Measurements from ENCODE around the gene CMTM3. TPM values are rescaled to one million over a fixed set of nuclear protein-coding genes. Genes with fewer than 3 reads are reported as not detected.
"Not testable (repeated sequence)": the region's sequence is repeated elsewhere in the genome, so short reads cannot be mapped to it uniquely, and the experiment has no call there.

CMTM3 gene
- total RNA-seq, 2 donors from 2014 or later = 3.4 to 6.7 TPM

DNA sequence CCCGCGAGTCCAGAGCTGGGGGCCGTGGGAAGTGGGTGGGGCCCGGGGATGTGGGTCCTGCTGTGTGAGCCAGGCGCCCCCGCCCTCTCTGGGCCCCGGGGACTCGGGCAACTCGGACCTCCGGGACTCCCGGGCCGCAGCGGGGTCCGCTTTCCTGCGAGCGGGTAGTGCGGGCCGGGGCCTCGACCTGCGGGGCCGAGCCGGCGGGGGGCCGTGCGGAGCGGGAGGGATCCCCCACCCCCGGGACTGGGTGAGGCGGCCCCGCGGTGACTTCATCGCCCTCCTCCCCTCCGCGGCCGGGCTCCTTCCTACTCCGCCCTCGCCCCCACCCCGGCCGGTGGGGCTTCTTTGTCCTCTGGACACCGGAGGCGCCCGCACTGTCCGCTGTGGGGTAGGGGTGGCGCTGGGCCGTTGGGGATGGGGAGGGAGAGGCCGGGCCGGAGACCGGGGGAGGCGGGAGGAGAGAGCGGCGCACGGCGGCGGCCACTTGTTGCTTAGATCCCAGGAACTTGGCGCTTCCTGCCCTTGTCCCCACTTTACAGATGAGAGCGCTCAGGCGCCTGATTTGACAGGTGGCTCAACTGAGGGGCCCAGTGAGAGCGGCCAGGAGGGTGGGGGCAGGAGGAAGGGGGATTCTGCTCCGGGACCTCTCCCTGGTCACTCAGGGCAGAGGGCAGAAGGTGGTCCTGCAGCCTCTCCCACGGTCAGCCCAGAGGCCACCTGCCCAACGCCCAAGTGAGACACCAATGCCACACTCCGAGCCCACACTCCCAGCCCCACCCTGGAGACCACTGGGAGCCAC, 874 bp downstream of the CMTM3 start:
- intact Hi-C loops (cut with DNase I, micrococcal nuclease) = no loop called here
- ATAC-seq (peak; percentile 45), DNase-seq (peak; percentile 34 to 59)

DNA sequence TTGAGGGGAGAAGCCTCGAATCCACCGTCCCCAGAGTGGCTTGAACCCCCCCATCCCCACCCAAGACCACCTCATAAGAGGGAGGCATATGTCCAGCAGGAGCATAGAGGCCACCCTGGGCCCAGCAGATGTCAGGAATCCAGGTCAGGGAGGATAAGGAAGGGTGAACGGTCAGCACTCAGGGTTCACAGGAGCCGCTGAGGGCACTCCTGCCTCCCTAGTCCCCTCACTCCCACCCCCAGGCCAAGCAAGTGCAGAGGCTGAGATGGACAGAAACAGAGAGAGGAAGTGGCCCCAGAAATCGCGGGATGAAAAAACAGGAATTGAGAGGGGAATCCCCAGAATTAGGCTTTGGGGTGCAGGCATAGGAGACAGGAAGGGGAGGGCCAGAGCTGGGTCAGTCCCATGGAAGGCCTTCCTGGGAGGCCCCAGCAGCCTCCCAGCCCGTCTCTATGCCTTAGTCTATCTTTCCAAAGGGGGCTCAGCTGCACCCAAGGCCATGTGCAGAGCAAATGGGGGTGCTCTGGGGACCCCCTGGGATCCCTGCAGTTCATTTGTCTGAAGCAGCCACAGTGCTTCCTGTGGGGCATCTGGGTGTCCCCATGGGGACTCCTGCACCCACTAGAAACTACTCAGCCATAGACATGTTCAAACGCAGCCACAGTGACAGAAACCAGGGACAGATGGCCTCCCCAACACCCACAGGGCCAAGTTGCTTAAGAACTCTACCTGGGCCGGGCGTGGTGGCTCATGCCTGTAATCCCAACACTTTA, 1.7 kb downstream of the CMTM3 start:
- peak in 1 of 2 donors; percentile 25 for DNase-seq
- intact Hi-C loops (cut with DNase I, micrococcal nuclease) = no loop called here
- ATAC-seq = no peak

DNA sequence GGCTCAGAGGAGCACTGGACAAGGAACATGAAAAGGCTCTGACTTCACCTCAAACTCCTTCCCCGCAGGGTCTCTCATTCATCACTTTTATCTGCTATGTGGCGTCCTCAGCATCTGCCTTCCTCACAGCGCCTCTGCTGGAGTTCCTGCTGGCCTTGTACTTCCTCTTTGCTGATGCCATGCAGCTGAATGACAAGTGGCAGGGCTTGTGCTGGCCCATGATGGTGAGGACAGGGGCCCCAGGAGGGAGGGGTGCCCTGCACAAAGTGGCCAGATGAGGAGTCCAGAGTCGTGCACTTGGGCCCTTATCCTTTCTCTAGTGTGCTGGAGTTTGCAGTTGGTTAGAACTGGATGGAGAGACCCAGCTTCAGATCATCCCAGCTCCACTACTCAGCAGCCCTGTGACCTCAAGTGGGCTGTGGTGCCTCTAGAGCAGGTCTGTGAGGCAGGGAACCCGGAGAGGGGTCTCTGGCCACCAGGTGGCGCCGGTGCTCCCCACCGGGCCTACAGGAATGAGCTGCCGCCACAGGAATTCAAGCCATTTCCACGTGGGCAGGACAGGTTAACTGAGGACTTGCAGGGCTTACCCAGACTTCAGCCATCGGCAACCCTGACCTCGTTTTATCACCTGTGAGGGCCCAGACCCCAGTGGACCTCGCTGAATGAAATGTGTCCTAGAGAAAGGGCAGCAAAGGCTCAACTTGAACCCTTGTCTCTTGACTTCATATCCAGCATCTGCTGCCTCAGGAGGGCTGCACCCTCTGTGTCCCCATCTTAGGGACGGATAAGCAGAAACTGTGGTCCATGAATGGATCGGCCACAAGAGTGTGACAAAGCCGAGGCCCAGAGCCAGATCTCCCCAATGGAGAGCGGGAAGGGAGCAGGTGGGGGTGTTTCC, 4.0 kb downstream of the CMTM3 start:
- intact Hi-C loops (cut with DNase I, micrococcal nuclease) = no loop called here
- ATAC-seq = peak; percentile 73
- peak; percentile 76 to 91 for DNase-seq

DNA sequence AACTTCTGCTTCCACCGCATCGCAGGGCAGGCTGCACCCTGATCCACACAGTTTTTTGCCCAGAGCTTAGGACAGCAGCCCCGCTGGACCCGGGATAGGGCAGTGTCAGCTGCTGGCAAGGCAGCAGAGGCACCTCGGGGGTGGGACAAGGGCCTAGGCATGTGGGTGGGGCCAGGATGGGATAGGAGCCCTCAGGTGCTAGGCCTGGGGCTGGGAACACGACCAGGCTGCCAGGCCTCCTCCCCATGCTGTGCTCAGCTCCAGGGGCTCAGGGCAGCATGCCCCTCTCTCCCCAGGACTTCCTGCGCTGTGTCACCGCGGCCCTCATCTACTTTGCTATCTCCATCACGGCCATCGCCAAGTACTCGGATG, 4.6 kb downstream of the CMTM3 start:
- ATAC-seq = no peak
- intact Hi-C loops (cut with DNase I, micrococcal nuclease) = no loop called here
- peak in 1 of 2 donors; percentile 27 for DNase-seq

DNA sequence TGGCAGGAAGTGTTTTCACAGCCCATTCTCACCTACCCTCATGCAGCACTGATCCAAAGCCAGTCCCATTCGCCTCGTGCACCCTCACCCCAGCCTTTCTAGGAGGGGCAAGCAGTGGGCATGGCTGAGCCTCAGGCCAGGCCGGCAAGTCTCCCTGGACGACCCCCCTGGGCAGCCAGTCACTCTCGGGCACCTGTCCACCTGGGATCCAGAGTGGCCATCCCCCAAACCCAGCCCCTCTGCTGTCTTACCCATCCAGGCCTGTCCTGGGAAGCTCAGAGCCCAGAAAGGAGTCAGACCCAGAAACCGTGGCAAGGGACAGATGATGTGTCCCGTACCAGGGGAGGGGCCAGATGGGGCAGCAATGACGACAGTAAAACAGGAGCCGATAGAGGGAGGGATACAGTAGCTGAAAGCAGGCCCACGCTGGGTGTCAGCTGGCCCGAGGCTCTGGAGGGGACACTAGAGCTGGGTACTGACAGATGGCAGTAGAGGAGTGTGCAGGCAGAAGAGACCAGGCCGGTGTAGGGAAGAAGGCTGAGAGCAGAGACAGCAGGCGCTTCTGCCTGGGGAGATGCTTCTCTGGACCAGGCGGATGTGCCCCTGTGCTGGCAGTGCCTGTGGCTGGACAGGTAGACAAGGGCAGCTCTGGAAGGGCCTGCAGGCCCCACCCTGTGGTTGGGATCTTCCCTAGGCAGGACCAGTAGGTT, 5.8 kb downstream of the CMTM3 start:
- no peak for ATAC-seq
- intact Hi-C loops (cut with DNase I, micrococcal nuclease) = no loop called here

DNA sequence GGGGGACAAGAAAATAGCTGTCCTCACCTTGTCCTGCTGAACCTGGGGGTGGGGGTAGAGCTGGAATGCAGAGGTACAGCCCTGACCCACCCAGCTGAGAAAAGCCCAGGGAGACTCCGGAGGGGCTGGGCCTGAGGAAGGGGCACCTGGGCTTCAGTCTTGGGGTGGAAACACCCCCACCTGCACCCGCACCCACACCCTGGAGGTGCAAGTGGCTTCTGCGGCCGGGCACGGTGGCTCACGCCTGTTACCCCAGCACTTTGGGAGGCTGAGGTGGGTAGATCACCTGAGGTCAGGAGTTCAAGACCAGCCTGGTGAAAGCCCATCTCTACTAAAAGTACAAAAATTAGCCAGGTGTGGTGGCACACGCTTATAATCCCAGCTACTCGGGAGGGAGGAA, 7.4 kb downstream of the CMTM3 start:
- intact Hi-C loops (cut with DNase I, micrococcal nuclease); ATAC-seq; DNase-seq: not testable (repeated sequence)

More for the DNA sequence above, 5.8 kb downstream of the CMTM3 start:
- DNase-seq = peak in 1 of 2 donors; percentile 25

DNA sequence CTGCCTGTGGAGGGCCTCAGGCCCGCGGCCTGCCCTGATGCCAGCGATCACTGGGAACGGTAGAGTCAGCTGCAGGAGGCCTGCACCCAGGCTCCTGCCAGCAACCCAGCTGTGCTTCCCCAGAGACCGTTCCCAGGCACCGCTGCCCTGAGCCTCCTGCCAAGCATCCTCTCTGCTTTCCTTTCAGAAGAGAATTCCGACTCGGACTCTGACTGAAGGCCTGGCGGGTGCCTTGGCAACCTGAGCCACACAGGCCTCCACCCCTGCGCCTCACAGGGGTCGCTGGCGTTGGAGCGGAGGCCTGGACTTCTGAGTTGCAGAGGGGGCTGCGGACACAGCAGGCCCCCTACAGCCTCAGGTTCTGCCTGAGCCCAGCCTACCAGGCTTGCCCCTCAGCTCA, 7.9 kb downstream of the CMTM3 start:
- DNase-seq (no peak), ATAC-seq (no peak)
- intact Hi-C loops (cut with DNase I, micrococcal nuclease) = no loop called here

DNA sequence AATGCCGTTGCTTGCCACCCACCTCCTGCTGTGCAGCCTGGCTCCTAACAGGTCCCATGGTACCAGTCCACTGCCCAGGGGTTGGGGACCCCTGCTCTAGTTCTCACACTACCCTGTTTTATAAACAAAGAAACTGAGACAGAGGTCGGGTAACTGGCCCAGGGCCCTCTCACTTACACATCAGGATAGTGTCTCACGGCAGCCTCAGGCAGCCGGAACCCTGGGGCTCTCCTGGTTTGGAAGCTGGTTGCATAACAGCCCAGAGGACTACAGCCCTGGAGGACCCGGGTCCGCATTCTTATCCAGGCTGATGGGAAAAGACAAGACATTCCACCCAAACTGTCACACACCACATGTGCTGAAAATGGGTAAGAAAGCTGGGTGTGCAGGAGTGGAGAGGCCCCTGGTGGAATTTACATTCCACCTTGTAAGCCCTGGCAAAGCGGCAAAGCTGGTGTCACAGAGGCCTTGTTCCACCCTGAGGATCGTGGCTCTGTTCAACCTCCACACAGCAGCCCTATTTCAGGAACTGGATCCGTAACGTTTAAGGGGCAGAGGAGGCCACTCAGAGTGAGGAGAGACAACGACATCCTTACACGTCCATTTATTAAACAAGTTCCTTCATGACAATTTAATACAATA, 9.8 kb downstream of the CMTM3 start:
- intact Hi-C loops (cut with DNase I, micrococcal nuclease) = no loop called here
- ATAC-seq (no peak), DNase-seq (no peak)

DNA sequence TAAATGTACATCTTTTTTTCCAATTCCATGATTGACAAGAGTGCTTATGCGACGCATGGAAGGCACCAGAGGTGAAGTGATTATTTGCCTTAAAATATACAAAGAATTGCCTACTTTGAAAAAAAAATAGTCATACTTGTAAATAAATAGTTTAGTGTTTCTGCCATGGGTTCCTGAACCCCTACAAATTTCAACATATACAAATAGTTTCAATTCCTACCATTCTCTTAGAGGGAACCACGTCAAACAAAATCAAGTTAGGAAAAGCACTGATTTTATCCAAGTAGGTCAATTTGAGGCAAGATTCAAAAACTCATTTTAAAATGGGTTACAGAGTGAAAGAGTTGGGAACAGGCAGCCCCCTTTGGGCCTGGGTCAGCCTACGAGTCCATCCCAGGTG, 11.7 kb downstream of the CMTM3 start:
- no peak for ATAC-seq

DNA sequence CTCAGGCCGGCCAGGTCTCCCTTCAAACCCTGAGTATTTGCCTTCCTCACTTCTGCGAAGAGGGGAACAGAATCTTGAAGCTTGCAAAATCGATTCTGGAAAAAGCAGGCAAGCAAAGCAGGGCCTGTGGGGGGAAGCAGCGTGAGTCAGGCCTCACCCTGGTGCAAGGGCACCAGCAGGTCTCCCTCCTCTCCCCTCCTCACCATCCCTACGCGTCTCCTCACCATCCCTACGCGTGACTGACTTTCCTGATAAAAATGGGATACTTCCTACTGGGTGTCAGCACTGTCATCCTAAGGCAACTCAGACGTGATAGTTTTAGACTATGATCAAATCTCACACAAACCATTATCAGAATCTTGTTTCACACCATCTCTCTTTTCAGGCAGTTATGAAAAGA, 12.1 kb downstream of the CMTM3 start:
- ATAC-seq (no peak), DNase-seq (no peak)
- intact Hi-C loops (cut with DNase I, micrococcal nuclease) = no loop called here

More for the DNA sequence above, 11.7 kb downstream of the CMTM3 start:
- intact Hi-C loops (cut with DNase I, micrococcal nuclease) = no loop called here
- no peak for DNase-seq

DNA sequence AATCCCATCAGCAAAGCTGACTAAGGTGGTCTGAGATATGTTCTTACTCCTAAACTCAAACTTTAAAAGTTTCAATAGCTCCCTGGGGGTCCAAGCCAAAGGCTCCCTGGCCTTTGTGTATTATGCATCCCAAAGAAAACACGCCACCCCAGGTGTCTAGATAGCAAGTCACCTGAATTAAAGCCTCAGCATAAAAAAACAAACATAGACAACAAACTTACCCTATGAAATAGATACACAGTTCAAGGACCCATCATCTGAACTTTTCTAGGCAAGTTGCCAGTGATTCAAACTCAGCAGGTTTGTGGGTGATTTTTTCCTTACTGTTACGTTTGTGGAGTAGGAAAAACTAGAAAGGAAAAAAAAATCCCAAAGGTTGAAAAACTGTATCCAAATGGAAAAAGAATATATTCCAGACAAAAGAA, 12.5 kb downstream of the CMTM3 start:
- DNase-seq (no peak), ATAC-seq (no peak)
- intact Hi-C loops (cut with DNase I, micrococcal nuclease) = no loop called here

DNA sequence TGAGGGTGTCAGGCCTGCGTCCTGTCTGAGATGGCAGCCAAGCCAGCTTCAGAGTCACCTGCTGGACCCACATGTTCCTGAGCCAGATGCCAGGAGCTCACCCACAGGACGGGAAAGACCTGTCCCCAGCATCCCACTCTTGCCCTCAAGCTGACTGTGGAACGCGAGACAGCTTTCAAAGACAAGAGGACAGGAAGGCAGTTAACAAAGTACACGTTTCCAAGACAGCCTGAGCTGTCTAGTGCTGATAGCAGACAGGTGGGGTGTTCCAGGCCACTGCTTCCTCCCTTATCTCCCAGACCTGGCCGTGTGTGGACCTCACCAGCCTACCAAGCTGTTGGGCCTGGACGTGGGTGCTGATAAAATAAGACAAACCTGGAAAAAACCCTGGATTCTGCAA, 13.2 kb downstream of the CMTM3 start:
- ATAC-seq (no peak), DNase-seq (no peak)
- intact Hi-C loops (cut with DNase I, micrococcal nuclease) = no loop called here

DNA sequence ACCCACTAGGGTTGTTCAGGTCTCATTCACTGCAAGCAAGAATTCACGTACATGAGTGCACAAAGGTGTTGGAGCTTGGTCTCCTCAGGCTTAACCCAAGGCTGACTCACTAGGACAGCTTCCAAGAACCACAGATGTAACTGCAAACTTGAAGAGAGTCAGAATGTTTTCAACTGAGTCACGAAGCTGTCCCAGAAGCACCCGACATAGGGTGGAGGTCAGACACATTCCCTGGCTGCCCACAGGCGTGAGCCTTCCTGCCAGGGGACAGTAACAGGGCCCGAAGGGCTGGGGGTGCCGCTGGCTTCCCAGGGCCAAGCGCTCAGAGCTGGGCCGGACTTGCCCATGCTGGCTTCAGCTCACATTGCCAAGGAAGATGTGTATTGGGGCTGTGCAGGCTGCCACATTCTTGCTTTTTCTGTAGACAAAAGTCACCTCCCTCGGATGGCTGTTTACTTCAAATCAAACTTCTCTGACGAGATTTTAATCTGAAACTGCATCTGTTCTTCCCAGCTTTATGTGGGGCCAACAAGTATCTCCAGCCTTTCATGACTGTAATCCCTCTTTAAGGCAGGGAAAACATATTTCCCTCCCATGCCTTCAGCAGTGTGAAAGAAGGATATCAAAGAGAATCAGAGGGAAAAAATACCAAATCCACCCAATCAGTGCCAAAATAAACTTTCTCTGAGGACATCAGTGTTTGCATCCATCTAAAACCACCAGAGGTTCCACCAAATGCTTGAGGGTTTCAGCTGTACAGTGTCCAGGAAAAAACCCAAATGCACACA, 14.3 kb downstream of the CMTM3 start:
- ATAC-seq = peak; percentile 18
- intact Hi-C loops (cut with DNase I, micrococcal nuclease) = no loop called here
- no peak for DNase-seq

DNA sequence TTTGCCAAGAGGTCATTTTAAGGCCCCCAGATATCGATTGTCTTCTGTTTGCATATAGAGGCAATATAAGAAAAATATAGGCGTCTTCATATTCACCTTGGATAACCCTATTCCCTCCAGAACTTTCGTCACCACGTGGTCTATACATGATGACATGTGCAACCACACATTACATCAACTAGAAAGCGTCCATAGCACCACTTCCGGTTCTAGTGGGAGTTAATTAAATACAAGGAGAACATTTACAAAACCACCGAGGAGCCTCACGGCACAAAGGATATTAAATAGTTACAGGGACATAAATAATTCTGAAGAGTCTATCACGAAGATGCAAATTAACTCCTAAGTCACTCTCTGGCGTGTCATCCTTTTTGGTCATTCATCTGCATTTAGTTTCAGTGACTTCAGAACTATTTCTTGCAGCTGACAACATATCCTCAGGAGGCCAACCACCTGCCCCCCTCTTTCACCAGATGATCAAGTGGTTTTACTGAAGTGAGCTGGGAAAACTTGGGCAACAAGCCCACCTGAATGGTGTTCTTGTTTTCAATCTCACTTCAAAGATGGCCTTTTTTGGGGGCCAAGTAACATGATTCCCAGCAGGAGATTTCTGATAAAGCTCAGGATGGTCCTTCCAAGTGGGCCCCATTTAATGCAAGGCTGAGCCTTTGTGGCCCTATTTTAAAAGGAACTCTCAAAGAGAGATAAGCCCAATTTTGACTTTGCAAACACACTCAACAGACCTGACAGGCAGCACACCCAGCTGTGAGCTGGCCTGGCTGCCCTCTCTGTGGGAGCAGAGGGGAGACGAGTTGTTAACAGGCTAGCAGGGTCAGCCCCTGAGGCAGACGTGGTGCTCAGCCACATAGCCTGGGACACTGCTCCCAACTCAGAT, 15.3 kb downstream of the CMTM3 start:
- ATAC-seq = no peak
- DNase-seq = no peak
- intact Hi-C loops (cut with DNase I, micrococcal nuclease) = no loop called here

DNA sequence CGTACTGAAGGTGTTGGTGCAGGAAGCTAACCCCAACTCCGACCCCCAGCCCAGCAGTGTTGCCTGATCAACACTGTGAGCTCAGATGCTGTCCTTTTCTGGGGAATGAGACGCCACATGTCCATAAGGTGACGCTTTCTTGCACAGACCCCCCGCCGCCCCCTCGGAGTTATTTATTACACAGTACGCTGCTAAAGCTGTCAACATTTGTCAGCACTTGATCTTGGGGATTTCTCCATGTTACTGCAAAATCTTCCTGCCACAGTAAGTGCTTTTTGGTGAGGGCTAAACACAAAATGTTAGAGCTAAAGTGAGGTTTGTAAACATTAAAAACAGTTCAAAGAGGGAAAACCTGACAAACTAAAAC, 15.9 kb downstream of the CMTM3 start:
- intact Hi-C loops (cut with DNase I, micrococcal nuclease) = no loop called here
- no peak for ATAC-seq
- DNase-seq = no peak

DNA sequence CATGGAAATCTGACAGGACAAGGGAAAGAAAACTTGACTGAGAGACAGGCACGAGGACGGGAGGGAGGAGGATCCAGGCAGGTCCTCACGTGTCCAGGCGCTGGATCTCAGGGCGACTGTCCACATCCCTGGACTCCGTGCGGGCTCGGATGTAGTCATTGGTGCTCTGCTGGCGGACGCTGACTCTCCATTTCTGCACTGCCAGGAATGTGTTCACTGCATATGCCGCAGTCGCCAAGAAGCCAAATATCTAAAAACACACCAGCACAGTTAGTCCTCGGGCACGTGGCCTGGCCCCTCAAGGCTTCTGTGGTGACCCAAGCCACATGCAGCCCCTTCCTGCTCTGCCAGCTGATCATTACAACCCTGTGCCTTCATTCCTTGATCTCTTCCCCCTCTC, 17.5 kb downstream of the CMTM3 start:
- DNase-seq = no peak
- intact Hi-C loops (cut with DNase I, micrococcal nuclease) = no loop called here
- no peak for ATAC-seq

DNA sequence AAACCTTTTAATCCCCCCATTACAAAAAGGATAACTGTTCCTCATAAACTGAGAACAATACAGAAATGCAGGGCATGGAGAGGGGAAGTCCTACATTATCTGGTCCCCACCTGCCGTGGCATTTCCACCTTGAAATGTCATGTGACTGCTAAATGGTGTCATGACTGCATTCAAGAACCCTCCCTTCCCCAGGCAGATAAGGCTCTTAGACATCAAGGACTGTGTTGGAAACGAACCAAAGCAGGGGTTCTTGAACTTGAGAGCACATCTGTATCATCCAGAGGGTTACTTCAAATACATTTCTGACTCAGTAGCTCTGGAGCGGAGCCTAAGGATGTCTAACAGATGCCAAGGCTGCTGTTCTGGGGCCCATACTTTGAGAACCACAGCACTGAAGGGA, 18.4 kb downstream of the CMTM3 start:
- DNase-seq = no peak
- intact Hi-C loops (cut with DNase I, micrococcal nuclease) = no loop called here
- ATAC-seq = no peak

All from left colon (tissue), 2 donors.